Head of caudate nucleus (tissue), 42 donors: Measurements from ENCODE around the gene ERVK3-1.
"Not testable (repeated sequence)": the region's sequence is repeated elsewhere in the genome, so short reads cannot be mapped to it uniquely, and the experiment has no call there.

ENCODE experiments used
- DNase-seq, 42 donors: peaks; one replicate each; pipeline versions ENCODE4 v3.0.0 to v3.0.0-alpha.2; 2020 to 2021; ENCODE audit warnings: mixed read lengths in 7 of 42
- intact Hi-C: fragments of 100-400 bp; cut with DNase I; formaldehyde crosslinking; loops from one replicate; pipeline ENCODE4 v1.15.0; 2022

The ERVK3-1 gene

GRCh38 chr19:58335630-58336029 is 30.5 kb downstream of the ERVK3-1 start:
- intact Hi-C loops = no loop called here

GRCh38 chr19:58336216-58336615 is 31.0 kb downstream of the ERVK3-1 start:
- no peak for DNase-seq
- intact Hi-C loops = no loop called here

More at GRCh38 chr19:58335630-58336029, 30.5 kb downstream of the ERVK3-1 start:
- no peak for DNase-seq

- intact Hi-C loops = no loop called here
- no peak for DNase-seq
Observed at GRCh38 chr19:58336820-58337219, 31.6 kb downstream of the ERVK3-1 start.

GRCh38 chr19:58338336-58338735 is 33.2 kb downstream of the ERVK3-1 start:
- intact Hi-C loops = no loop called here

GRCh38 chr19:58338825-58339558 is 33.8 kb downstream of the ERVK3-1 start:
- intact Hi-C loops = no loop called here
- peak in 1 of 42 donors; percentile 26 for DNase-seq

More at GRCh38 chr19:58338336-58338735, 33.2 kb downstream of the ERVK3-1 start:
- no peak for DNase-seq

GRCh38 chr19:58345558-58345957 is 40.4 kb downstream of the ERVK3-1 start:
- no peak for DNase-seq
- intact Hi-C loops = no loop called here

- intact Hi-C loops = no loop called here
- DNase-seq = peak; percentile 46 to 90 (median 82)
Observed at GRCh38 chr19:58346961-58347929, 42.1 kb downstream of the ERVK3-1 start.

GRCh38 chr19:58348080-58348479 is 42.9 kb downstream of the ERVK3-1 start:
- DNase-seq = peak in 3 of 42 donors; percentile 8 to 37 (median 33)
- intact Hi-C loops = not testable (repeated sequence)

GRCh38 chr19:58349590-58349989 is 44.4 kb downstream of the ERVK3-1 start:
- no peak for DNase-seq
- intact Hi-C loops = no loop called here

- DNase-seq = no peak
- intact Hi-C loops = no loop called here
Observed at GRCh38 chr19:58350001-58350861, 45.1 kb downstream of the ERVK3-1 start.

GRCh38 chr19:58350871-58351557 is 45.8 kb downstream of the ERVK3-1 start:
- no peak for DNase-seq
- intact Hi-C loops = no loop called here

GRCh38 chr19:58351558-58351878 is 46.3 kb downstream of the ERVK3-1 start:
- DNase-seq = no peak
- intact Hi-C loops = no loop called here

GRCh38 chr19:58351990-58352755 is 47.0 kb downstream of the ERVK3-1 start:
- intact Hi-C loops = no loop called here
- DNase-seq = peak in 1 of 42 donors; percentile 28

- intact Hi-C loops = no loop called here
- DNase-seq = no peak
Observed at GRCh38 chr19:58352760-58353671, 47.8 kb downstream of the ERVK3-1 start, which contains the start of gene A1BG. A1BG (minus strand) TSS chr19:58353492; CDS start chr19:58353437, 55 bp downstream.

- intact Hi-C loops = no loop called here
- no peak for DNase-seq
Observed at GRCh38 chr19:58353717-58354477, 48.7 kb downstream of the ERVK3-1 start.

GRCh38 chr19:58354478-58355030 is 49.4 kb downstream of the ERVK3-1 start:
- intact Hi-C loops = no loop called here
- no peak for DNase-seq
